Measurements from ENCODE around the gene OR4D2. TPM values are rescaled to one million over a fixed set of nuclear protein-coding genes. Genes with fewer than 3 reads are reported as not detected.
"Not testable (repeated sequence)": the region's sequence is repeated elsewhere in the genome, so short reads cannot be mapped to it uniquely, and the experiment has no call there.

Gene OR4D2
- total RNA-seq, result not detected

DNA sequence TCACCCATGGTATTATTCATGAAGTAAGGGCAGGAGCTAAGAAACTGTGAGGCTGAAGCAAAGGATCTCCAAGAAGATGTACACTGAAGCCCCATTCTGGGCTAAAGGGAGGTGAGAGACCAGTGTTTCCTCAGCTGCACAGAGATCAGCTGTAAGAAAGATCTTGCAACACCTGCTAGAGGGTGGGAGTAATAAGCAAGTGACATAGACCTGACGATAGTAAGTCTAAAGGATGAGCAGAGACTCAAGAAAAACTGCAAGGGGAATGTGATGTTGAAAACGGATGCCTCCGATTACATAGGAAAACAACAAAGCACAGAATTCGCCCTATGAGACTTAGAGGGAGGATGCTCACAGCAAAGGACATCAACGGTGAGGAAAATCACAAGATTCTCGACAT lies at the start of gene OR4D2:
Gene OR4D2 (plus strand): TSS at position 301 of the 400 bp plus-strand sequence. CDS start 2,674 bp downstream, outside the sequence.
- intact Hi-C loops (cut with DNase I; ENCODE audit: low total_unique reads), result no loop called here
- no peak for TF ChIP-seq POLR2A (IDR thresholded peaks at IDR 0.05)
- TF ChIP-seq CTCF (IDR thresholded peaks at IDR 0.05), result no peak
- WGBS, 2 donors, result 63 to 66% methylated on average over 6 of the region's 6 CpGs
- DNase-seq (ENCODE audit: low spot score in 2 of 2), result no peak
- H3K4me3 ChIP-seq (ENCODE audit: low read depth, poor library complexity, severe bottlenecking), result no peak within 1 kb of the TSS

- TF ChIP-seq POLR2A (IDR thresholded peaks at IDR 0.05), result no peak
- peak in 1 of 3 donors; percentile 21 for TF ChIP-seq CTCF (IDR thresholded peaks at IDR 0.05)
- 90 to 93% methylated on average over 5 of the region's 5 CpGs for WGBS, 2 donors
- intact Hi-C loops (cut with DNase I; ENCODE audit: low total_unique reads), result loop anchor here (10.0 kb wide), 1 partner anchor 263 kb away; the partner anchor contains the start of gene MRPS23
- DNase-seq (ENCODE audit: low spot score in 2 of 2), result no peak
- H3K4me3 ChIP-seq (ENCODE audit: low read depth, poor library complexity, severe bottlenecking), result no peak overlapping the region
These were observed 49.4 kb upstream of the OR4D2 start for GRCh38 chr17:58117382-58117781.

GRCh38 chr17:58119491-58119890 lies 47.3 kb upstream of the OR4D2 start:
- WGBS, 2 donors, result 63 to 66% methylated on average over 3 of the region's 3 CpGs
- H3K4me3 ChIP-seq (ENCODE audit: low read depth, poor library complexity, severe bottlenecking), result no peak overlapping the region
- intact Hi-C loops (cut with DNase I; ENCODE audit: low total_unique reads), result loop anchor here (10.0 kb wide), 1 partner anchor 265 kb away; the partner anchor contains the start of gene MRPS23
- DNase-seq (ENCODE audit: low spot score in 2 of 2), result no peak
- TF ChIP-seq CTCF (IDR thresholded peaks at IDR 0.05) (no peak), POLR2A (IDR thresholded peaks at IDR 0.05) (no peak)

- intact Hi-C loops (cut with DNase I; ENCODE audit: low total_unique reads), result no loop called here
- WGBS, 2 donors, result 21 to 23% methylated on average over 7 of the region's 7 CpGs
These were observed 46.5 kb upstream of the OR4D2 start for GRCh38 chr17:58120195-58120822.

DNA sequence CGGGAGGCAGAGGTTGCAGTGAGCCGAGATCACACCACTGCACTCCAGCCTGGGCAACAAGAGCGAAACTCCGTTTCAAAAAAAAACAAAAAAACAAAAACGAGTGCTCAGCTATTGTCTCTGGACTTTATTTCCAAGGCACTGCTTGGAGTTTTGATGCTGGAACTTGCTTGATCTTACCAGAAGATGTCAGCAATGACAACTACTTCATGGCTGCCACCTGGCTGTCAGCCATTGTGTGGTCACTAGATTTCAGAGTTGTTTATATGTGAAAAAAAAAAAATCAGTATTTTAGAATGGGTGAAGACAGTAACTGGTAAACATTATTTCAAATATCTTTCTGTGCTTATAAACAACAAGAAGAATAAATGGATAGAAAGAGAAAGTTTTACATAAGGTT lies 44.9 kb upstream of the OR4D2 start:
- DNase-seq (ENCODE audit: low spot score in 2 of 2), result no peak
- intact Hi-C loops (cut with DNase I; ENCODE audit: low total_unique reads), result no loop called here
- H3K4me3 ChIP-seq (ENCODE audit: low read depth, poor library complexity, severe bottlenecking), result no peak overlapping the region
- 54 to 62% methylated on average over 5 of the region's 5 CpGs for WGBS, 2 donors
- TF ChIP-seq CTCF (IDR thresholded peaks at IDR 0.05), result no peak
- TF ChIP-seq POLR2A (IDR thresholded peaks at IDR 0.05), result no peak

More at GRCh38 chr17:58120195-58120822, 46.5 kb upstream of the OR4D2 start:
- DNase-seq (ENCODE audit: low spot score in 2 of 2), result no peak
- TF ChIP-seq POLR2A (IDR thresholded peaks at IDR 0.05) (no peak), CTCF (IDR thresholded peaks at IDR 0.05) (no peak)
- no peak overlapping the region for H3K4me3 ChIP-seq (ENCODE audit: low read depth, poor library complexity, severe bottlenecking)

DNA sequence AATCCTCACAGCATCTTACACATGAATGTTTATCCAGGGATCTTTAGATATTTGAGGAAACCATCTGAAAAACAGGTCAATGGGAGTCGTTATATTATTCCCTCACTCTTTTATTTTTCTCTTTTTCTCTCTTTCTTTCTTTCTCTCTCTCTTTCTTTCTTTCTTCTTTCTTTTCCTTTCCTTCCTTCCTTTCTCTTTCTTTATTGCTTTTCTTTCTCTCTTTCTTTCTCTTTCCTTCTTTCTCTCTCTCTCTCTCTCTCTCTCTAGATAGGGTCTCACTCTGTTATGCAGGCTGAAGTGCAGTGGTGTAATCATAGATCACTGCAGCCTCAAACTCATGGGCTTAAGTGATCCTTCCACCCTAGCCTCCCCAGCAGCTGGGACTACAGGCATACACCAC lies 38.9 kb upstream of the OR4D2 start:
- TF ChIP-seq CTCF (IDR thresholded peaks at IDR 0.05) (no peak), POLR2A (IDR thresholded peaks at IDR 0.05) (no peak)
- H3K4me3 ChIP-seq (ENCODE audit: low read depth, poor library complexity, severe bottlenecking), result no peak overlapping the region
- intact Hi-C loops (cut with DNase I; ENCODE audit: low total_unique reads), result no loop called here
- WGBS, 2 donors, result 48 to 73% methylated on average over 1 of the region's 1 CpG
- no peak for DNase-seq (ENCODE audit: low spot score in 2 of 2)

DNA sequence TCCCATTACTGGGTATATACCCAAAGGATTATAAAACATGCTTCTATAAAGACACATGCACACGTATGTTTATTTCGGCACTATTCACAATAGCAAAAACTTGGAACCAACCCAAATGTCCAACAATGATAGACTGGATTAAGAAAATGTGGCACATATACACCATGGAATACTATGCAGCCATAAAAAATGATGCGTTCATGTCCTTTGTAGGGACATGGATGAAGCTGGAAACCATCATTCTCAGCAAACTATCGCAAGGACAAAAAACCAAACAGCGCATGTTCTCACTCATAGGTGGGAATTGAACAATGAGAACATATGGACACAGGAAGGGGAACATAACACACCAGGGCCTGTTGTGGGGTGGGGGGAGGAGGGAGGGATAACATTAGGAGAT lies 34.1 kb upstream of the OR4D2 start:
- H3K4me3 ChIP-seq (ENCODE audit: low read depth, poor library complexity, severe bottlenecking); intact Hi-C loops (cut with DNase I; ENCODE audit: low total_unique reads); DNase-seq (ENCODE audit: low spot score in 2 of 2): not testable (repeated sequence)
- WGBS, 2 donors, result 93 to 98% methylated on average over 5 of the region's 5 CpGs
